Endodermal cell (in vitro differentiated cells): ENCODE results near the gene HCRTR1. TPM values are rescaled to one million over a fixed set of nuclear protein-coding genes. Genes with fewer than 3 reads are reported as not detected.

ENCODE experiments used
- DNase-seq: peaks from one replicate; pipeline ENCODE4 v3.0.0-alpha.2; 2017
- H3K27ac ChIP-seq: 2 replicates; pipeline ENCODE4 v1.5.1; 2013; ENCODE audit warnings: mild to moderate bottlenecking, low read depth, low read length, moderate library complexity
- H3K27me3 ChIP-seq: 2 replicates; pipeline ENCODE4 v1.6.1; 2013; ENCODE audit warnings: mild to moderate bottlenecking, low read length, moderate library complexity; ENCODE audit not compliant: insufficient read depth, control insufficient read depth, poor library complexity, severe bottlenecking
- H3K36me3 ChIP-seq: 2 replicates; pipeline ENCODE4 v1.7.0; 2013; ENCODE audit warnings: mild to moderate bottlenecking, low read length, moderate library complexity; ENCODE audit not compliant: control insufficient read depth, insufficient read depth
- H3K4me1 ChIP-seq: one replicate; pipeline ENCODE4 v1.7.0; 2013; ENCODE audit warnings: low read length; ENCODE audit not compliant: control insufficient read depth, insufficient read depth
- H3K4me3 ChIP-seq: 2 replicates; pipeline ENCODE4 v1.5.1; 2013; ENCODE audit warnings: mild to moderate bottlenecking, low read length, moderate library complexity
- H3K9ac ChIP-seq: 2 replicates; pipeline ENCODE4 v1.6.1; 2013; ENCODE audit warnings: mild to moderate bottlenecking, low read length, moderate library complexity; ENCODE audit not compliant: poor library complexity, severe bottlenecking; ENCODE audit errors: extremely low read depth
- H3K9me3 ChIP-seq: 2 replicates; pipeline ENCODE4 v1.6.1; 2013; ENCODE audit warnings: mild to moderate bottlenecking, low read length, moderate library complexity; ENCODE audit not compliant: control insufficient read depth
- H3K27ac Mint-ChIP-seq: 2 replicates; pipeline ENCODE4 v1.8.0; 2020; ENCODE audit warnings: mixed read lengths
- H3K27me3 Mint-ChIP-seq: 2 replicates; pipeline ENCODE4 v1.8.0; 2021; ENCODE audit warnings: mild to moderate bottlenecking, mixed read lengths; ENCODE audit not compliant: insufficient read depth
- H3K36me3 Mint-ChIP-seq: 2 replicates; pipeline ENCODE4 v1.8.0; 2020; ENCODE audit warnings: low read depth, mixed read lengths
- H3K4me1 Mint-ChIP-seq: 2 replicates; pipeline ENCODE4 v1.8.0; 2020; ENCODE audit warnings: mixed read lengths
- H3K4me3 Mint-ChIP-seq: 2 replicates; pipeline ENCODE4 v1.8.0; 2020; ENCODE audit warnings: mild to moderate bottlenecking, moderate library complexity, mixed read lengths
- H3K9me3 Mint-ChIP-seq: 2 replicates; pipeline ENCODE4 v1.8.0; 2020; ENCODE audit warnings: mild to moderate bottlenecking, mixed read lengths
- WGBS, 2 experiments: methylation state at CpG; one replicate each; pipeline versions ENCODE4 v1.1.5 to v1.1.7; 2013; ENCODE audit warnings: missing lambda C conversion rate in 2 of 2, mixed read lengths in 1 of 2; ENCODE audit not compliant: insufficient coverage in 1 of 2, insufficient read length in 1 of 2; 5-methylcytosine and 5-hydroxymethylcytosine counted together
- total RNA-seq, 2 donors: library from RNA; stranded (reverse); fragmentation: NEBNext Ultra II Directional in 1 of 2; extraction: Animal tissue kit (Norgen Biotek cat#: 25700) in 1 of 2; gene quantifications; 2 replicates in 1 of 2; 3 replicates in 1 of 2; pipeline ENCODE4 v1.2.1, GENCODE V29; 2021
- TF ChIP-seq, protein P1 (sequence below): fragments of 200-600 bp; sonication (generic); conservative IDR thresholded peaks from 2 replicates; pipeline ENCODE4 v1.5.0; 2021; ENCODE audit warnings: antibody characterized with exemption, mild to moderate bottlenecking

Gene HCRTR1
- total RNA-seq, 2 donors from 2014 or later: not detected

DNA sequence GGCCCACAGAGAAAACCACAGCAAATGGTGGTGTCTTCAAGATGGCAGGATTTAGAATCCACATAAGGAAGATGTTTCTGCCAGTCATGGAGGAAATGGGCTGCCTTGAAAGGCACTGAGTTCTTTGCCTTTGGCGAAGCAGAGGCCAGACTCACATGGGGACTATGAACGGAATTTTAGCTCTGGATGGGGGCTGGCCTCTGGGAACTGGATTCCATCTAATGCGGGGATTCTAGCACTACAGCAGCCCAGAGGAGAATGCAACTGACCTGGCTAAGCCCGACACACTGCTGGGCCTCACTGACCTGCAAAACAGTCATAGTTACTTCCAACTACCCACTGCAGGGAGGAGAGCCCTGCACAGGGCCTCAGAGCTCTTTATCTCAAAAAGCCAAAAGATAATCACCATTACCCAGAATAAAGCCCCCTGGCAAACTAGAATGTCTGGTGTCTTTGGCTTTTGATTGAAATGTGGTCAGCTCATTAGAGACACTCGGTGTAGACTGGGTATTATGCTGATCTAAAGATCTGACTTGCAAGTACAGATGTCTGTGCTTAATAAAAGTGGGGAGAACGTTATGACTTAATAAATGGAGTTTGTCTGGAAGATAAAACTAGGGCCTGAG lies 11.6 kb downstream of the HCRTR1 start:
- 91 to 93% methylated on average over 5 to 6 of the region's 6 CpGs for WGBS, 2 experiments
- no peaks in the 10 kb centered on the region for H3K27me3 Mint-ChIP-seq

DNA sequence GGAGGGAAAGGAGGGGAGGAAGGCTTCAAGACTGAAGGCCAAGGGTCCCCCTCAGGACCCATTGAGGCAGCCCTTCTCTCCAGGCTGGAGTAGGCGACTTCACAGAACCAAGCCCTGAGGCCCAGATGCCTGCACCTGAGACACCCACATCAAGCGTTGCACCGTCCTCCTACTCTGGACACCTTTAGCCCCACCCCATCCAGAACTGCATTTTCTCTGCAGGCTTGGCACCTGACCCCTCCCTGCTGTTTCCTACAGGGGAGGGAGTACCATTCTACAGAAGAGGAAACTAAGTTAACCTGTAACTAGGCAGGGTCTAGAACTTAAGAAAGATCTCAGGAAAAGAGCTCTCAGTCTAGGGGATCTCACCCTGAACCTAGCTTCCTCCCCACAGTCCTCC lies 15.2 kb downstream of the HCRTR1 start:
- Mint-ChIP-seq H3K27me3 (no peaks in the 10 kb centered on the region), H3K36me3 (peaks cover 46% of the 10 kb centered on the region), H3K4me3 (no peak overlapping the region), H3K9me3 (no peaks in the 10 kb centered on the region), H3K4me1 (no peaks in the 10 kb centered on the region), H3K27ac (no peak overlapping the region)
- Histone ChIP-seq H3K36me3 (peaks cover 74% of the 10 kb centered on the region), H3K27ac (no peak overlapping the region), H3K9ac (no peak overlapping the region), H3K9me3 (no peaks in the 10 kb centered on the region), H3K4me3 (no peak overlapping the region), H3K4me1 (peaks cover 8% of the 10 kb centered on the region), H3K27me3 (no peaks in the 10 kb centered on the region)
- TF ChIP-seq, protein P1, sequence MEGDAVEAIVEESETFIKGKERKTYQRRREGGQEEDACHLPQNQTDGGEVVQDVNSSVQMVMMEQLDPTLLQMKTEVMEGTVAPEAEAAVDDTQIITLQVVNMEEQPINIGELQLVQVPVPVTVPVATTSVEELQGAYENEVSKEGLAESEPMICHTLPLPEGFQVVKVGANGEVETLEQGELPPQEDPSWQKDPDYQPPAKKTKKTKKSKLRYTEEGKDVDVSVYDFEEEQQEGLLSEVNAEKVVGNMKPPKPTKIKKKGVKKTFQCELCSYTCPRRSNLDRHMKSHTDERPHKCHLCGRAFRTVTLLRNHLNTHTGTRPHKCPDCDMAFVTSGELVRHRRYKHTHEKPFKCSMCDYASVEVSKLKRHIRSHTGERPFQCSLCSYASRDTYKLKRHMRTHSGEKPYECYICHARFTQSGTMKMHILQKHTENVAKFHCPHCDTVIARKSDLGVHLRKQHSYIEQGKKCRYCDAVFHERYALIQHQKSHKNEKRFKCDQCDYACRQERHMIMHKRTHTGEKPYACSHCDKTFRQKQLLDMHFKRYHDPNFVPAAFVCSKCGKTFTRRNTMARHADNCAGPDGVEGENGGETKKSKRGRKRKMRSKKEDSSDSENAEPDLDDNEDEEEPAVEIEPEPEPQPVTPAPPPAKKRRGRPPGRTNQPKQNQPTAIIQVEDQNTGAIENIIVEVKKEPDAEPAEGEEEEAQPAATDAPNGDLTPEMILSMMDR: no peak
- DNase-seq: no peak
- WGBS, 2 experiments: 94 to 100% methylated on average over 3 of the region's 3 CpGs

More for the DNA sequence above, 11.6 kb downstream of the HCRTR1 start:
- Mint-ChIP-seq H3K4me3 (no peak overlapping the region), H3K4me1 (no peaks in the 10 kb centered on the region), H3K27ac (no peak overlapping the region), H3K9me3 (no peaks in the 10 kb centered on the region), H3K36me3 (peaks cover 46% of the 10 kb centered on the region)
- Histone ChIP-seq H3K4me1 (peaks cover 8% of the 10 kb centered on the region), H3K4me3 (no peak overlapping the region), H3K9ac (no peak overlapping the region), H3K27ac (no peak overlapping the region), H3K27me3 (no peaks in the 10 kb centered on the region), H3K9me3 (no peaks in the 10 kb centered on the region), H3K36me3 (peaks cover 64% of the 10 kb centered on the region)
- TF ChIP-seq, protein P1: no peak
- DNase-seq: no peak

DNA sequence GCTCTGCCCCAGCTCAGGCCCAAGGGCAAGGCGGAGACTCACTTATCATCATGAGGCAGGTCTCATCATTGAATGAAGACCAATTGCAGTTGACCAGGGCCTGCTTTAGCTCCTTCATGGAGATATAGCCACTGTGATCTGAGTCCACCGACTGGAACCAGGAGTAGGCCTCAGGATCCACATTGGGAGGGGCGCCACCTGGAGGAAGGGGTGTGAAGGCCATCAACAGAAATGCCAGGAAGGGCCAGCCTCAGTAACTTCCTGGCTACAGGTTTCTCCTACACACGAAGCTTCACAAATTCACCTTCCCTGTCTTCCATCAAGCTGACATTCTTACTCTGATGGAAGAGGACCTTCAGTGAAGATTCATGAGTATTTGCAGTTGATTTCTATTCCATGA lies 15.6 kb downstream of the HCRTR1 start:
- Mint-ChIP-seq H3K36me3 (peaks cover 43% of the 10 kb centered on the region), H3K4me1 (no peaks in the 10 kb centered on the region), H3K27me3 (no peaks in the 10 kb centered on the region), H3K4me3 (no peak overlapping the region), H3K27ac (no peak overlapping the region), H3K9me3 (no peaks in the 10 kb centered on the region)
- WGBS, 2 experiments: 72 to 80% methylated on average over 1 to 4 of the region's 4 CpGs
- DNase-seq: peak; percentile 90
- H3K27me3 ChIP-seq: no peaks in the 10 kb centered on the region
- no peak overlapping the region for H3K27ac ChIP-seq
- H3K9ac ChIP-seq: no peak overlapping the region
- peaks cover 4% of the 10 kb centered on the region for H3K4me1 ChIP-seq
- no peak overlapping the region for H3K4me3 ChIP-seq
- H3K9me3 ChIP-seq: no peaks in the 10 kb centered on the region
- peaks cover 70% of the 10 kb centered on the region for H3K36me3 ChIP-seq
- TF ChIP-seq, protein P1: peak; percentile 80
